PC-9 (cell line): ENCODE data around the gene UBAP1. TPM values are rescaled to one million over a fixed set of nuclear protein-coding genes. Genes with fewer than 3 reads are reported as not detected.

Experiments
- Bru-seq: library from RNA; stranded (reverse); fragments of 400-500 nt; gene quantifications from one replicate; lab custom pipeline; 2021; lab: Mats Ljungman, UMichigan
- BruChase-seq, 2 experiments: library from RNA; stranded (reverse); fragments of 400-500 nt; gene quantifications; one replicate each; lab custom pipeline; 2021; lab: Mats Ljungman, UMichigan
- BruUV-seq: library from RNA; stranded (reverse); fragments of 400-500 nt; replicated peaks from 2 replicates; lab custom pipeline; 2021; lab: Mats Ljungman, UMichigan
- CTCF ChIA-PET: fragments of 300-600 bp; sonication (Branson Sonifier 250); formaldehyde crosslinking; loops from one replicate; lab custom pipeline; 2022; ENCODE audit warnings: antibody characterized with exemption; lab: Charles Lee
- POLR2A ChIA-PET: fragments of 300-600 bp; sonication (Branson Sonifier 250); formaldehyde crosslinking; loops from one replicate; lab custom pipeline; 2022; ENCODE audit warnings: antibody characterized with exemption; ENCODE audit not compliant: unreplicated experiment; lab: Charles Lee
- DNase-seq, 2 experiments: peaks; one replicate each; pipeline versions ENCODE4 v3.0.0 to v3.0.0-alpha.2; 2015 to 2022; ENCODE audit warnings: mixed read lengths in 1 of 2
- H2AFZ ChIP-seq: fragments of 200-600 bp; sonication (generic); 2 replicates; pipeline ENCODE4 v1.8.1; 2017; ENCODE audit warnings: antibody characterized with exemption
- H3F3A ChIP-seq: fragments of 200-600 bp; sonication (generic); 2 replicates; pipeline ENCODE4 v1.8.1; 2017; ENCODE audit warnings: antibody characterized with exemption, mild to moderate bottlenecking, low read depth; ENCODE audit not compliant: insufficient read depth
- H3K27ac ChIP-seq: fragments of 200-600 bp; sonication (generic); 2 replicates; pipeline ENCODE4 v1.6.1; 2016; ENCODE audit warnings: mixed run types
- H3K27me3 ChIP-seq: fragments of 200-600 bp; sonication (generic); 2 replicates; pipeline ENCODE4 v1.6.1; 2016; ENCODE audit warnings: low read depth, mixed run types; ENCODE audit not compliant: insufficient read depth
- H3K36me3 ChIP-seq: fragments of 200-600 bp; sonication (generic); 2 replicates; pipeline ENCODE4 v1.6.1; 2016; ENCODE audit warnings: low read depth, mixed run types
- H3K4me1 ChIP-seq: fragments of 200-600 bp; sonication (generic); replicated peaks from 2 replicates; pipeline ENCODE4 v1.6.1; 2016; ENCODE audit warnings: mixed run types; ENCODE audit not compliant: insufficient read depth
- H3K4me2 ChIP-seq: fragments of 200-600 bp; sonication (generic); 2 replicates; pipeline ENCODE4 v1.6.1; 2017; ENCODE audit warnings: mixed run types
- H3K4me3 ChIP-seq: fragments of 200-600 bp; sonication (generic); 2 replicates; pipeline ENCODE4 v1.6.1; 2016; ENCODE audit warnings: mixed run types
- H3K79me2 ChIP-seq: fragments of 200-600 bp; sonication (generic); 2 replicates; pipeline ENCODE4 v1.6.1; 2017; ENCODE audit warnings: low read depth, mixed run types
- H3K9me2 ChIP-seq: fragments of 200-600 bp; sonication (generic); 2 replicates; pipeline ENCODE4 v1.8.1; 2017; ENCODE audit warnings: mild to moderate bottlenecking; ENCODE audit not compliant: insufficient read depth
- H3K9me3 ChIP-seq: fragments of 200-600 bp; sonication (generic); 2 replicates; pipeline ENCODE4 v1.8.1; 2016; ENCODE audit warnings: low read depth; ENCODE audit not compliant: insufficient read depth
- H4K20me1 ChIP-seq: fragments of 200-600 bp; sonication (generic); 2 replicates; pipeline ENCODE4 v1.8.1; 2017; ENCODE audit not compliant: insufficient read depth
- EZH2 ChIP-seq: fragments of 200-600 bp; sonication (generic); IDR thresholded peaks from 2 replicates; pipeline ENCODE4 v1.8.0; 2017; ENCODE audit warnings: antibody characterized with exemption, low read depth
- intact Hi-C: fragments of 100-400 bp; cut with micrococcal nuclease; formaldehyde crosslinking; loops from one replicate; pipeline ENCODE4 v1.10.0; 2022; ENCODE audit not compliant: unreplicated experiment
- long read RNA-seq: library from polyadenylated mRNA; stranded (forward); transcript quantifications from one replicate; pipeline ENCODE4 v2.0.0, GENCODE V29; 2022
- total RNA-seq: library from RNA; stranded (reverse); gene quantifications from 2 replicates; pipeline ENCODE4 v1.2.3, GENCODE V29; 2021
- TF ChIP-seq, protein P1 (sequence below): fragments of 200-600 bp; sonication (generic); conservative IDR thresholded peaks from 2 replicates; pipeline ENCODE4 v1.6.1; 2017; ENCODE audit warnings: mixed run types, antibody characterized with exemption, mild to moderate bottlenecking, moderate library complexity

UBAP1 gene
- total RNA-seq, result 23.7 and 33.8 TPM in 2 replicates
- Bru-seq, nascent RNA, result percentile 89 among the genes with signal in this experiment
- BruChase-seq, experiment 1, labeled RNA remaining after a 2-hour chase, result percentile 84 among the genes with signal in this experiment
- BruChase-seq, experiment 2, labeled RNA remaining after a 6-hour chase, result percentile 79 among the genes with signal in this experiment
- long read RNA-seq, transcript UBAP1-201 (7 exons, 2,735 nt), result major isoform, 23 of 31 reads
- long read RNA-seq, partial matches to known transcripts, result 2 of 31 reads
- long read RNA-seq, other reads (novel, unspliced or antisense), result 5 of 31 reads

DNA sequence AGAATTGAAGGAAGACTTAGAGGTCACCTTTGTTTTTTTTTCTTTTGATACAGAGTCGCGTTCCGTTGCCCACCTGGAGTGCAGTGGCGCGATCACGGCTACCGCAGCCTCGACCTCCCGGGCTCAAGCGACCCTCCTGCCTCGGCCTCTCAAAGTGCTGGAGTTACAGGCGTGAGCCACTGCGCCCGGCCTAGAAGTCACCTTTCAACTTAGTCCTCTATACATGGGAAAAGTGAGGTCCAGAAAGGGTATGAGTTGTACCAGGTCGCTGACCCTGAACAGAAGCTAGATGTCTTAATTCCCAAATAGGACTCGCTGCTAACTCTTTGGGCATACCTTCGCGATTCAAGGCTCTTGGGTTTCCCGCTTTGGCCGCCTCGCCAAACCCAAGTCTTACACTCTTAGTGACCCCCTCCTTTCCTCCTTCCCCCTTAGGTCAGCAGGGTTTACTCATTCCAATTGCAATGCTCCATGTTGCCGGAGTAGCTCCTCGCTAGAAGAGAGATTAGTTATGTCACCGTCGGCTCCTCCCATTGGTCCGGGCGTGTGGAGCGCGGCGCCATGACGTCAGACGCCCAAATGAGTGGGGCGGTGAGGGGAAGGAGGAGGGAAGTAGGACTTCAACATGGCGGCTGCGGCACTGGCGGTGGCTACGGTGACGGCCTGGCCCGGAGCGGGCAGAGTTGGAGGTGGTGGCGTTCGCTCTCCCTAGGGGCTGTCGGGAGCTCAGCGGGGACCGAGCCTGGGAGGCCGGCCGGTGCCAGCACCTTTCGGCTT, at the start of gene UBAP1:
Gene UBAP1 (plus strand): TSS at position 608 of the 777 bp plus-strand sequence. CDS start 41,872 bp downstream, outside the sequence.
- Histone ChIP-seq H3K27ac (peak within 1 kb of the TSS; percentile 91), H3K4me2 (peak within 1 kb of the TSS; percentile 83), H2AFZ (peak within 1 kb of the TSS; percentile 63), H3K9me3 (no peaks in the 10 kb centered on the region), H3K4me1 (peaks cover 20% of the 10 kb centered on the region), H3K36me3 (no peaks in the 10 kb centered on the region), H4K20me1 (no peaks in the 10 kb centered on the region), H3F3A (peaks cover 32% of the 10 kb centered on the region), H3K4me3 (peak within 1 kb of the TSS; percentile 76), H3K9me2 (no peaks in the 10 kb centered on the region), H3K27me3 (no peaks in the 10 kb centered on the region), H3K79me2 (peaks cover 51% of the 10 kb centered on the region)
- intact Hi-C loops, result no loop called here
- ChIA-PET POLR2A (interaction anchor here (0.6 to 0.9 kb wide), 7 partner anchors 8 to 53 kb away, joined by 3 to 5 read pairs (median 3); no protein-coding TSS in a partner anchor), CTCF (interaction anchor here (0.6 kb wide), 1 partner anchor 43 kb away, joined by 4 read pairs; no protein-coding TSS in a partner anchor)
- DNase-seq, result peak; percentile 90
- BruUV-seq, result TSS peak; percentile 84
- TF ChIP-seq, protein P1, sequence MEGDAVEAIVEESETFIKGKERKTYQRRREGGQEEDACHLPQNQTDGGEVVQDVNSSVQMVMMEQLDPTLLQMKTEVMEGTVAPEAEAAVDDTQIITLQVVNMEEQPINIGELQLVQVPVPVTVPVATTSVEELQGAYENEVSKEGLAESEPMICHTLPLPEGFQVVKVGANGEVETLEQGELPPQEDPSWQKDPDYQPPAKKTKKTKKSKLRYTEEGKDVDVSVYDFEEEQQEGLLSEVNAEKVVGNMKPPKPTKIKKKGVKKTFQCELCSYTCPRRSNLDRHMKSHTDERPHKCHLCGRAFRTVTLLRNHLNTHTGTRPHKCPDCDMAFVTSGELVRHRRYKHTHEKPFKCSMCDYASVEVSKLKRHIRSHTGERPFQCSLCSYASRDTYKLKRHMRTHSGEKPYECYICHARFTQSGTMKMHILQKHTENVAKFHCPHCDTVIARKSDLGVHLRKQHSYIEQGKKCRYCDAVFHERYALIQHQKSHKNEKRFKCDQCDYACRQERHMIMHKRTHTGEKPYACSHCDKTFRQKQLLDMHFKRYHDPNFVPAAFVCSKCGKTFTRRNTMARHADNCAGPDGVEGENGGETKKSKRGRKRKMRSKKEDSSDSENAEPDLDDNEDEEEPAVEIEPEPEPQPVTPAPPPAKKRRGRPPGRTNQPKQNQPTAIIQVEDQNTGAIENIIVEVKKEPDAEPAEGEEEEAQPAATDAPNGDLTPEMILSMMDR, result no peak
- no peak for TF ChIP-seq EZH2

DNA sequence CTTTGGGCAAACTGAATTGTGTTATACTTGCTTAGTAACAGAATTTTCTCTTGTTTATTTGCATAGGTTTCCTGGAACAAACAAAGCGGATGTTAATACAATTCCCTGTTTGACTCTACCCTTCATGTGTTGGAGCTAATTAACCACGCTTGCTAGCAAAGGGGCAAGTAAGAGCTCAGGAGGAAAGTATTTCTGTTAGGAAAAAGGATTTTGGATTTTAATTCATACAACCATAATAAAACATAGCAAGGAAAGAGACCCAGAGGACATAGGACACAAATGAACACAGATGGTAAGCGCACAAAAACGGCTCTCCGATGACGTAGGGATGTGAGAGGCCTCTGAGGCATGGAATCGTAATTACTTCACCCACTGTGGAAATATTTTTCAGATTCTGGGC, 47.3 kb upstream of the UBAP1 start:
- no TSS peak for BruUV-seq
- no peaks in the 10 kb centered on the region for H3K9me2 ChIP-seq
- no peak overlapping the region for H3K27ac ChIP-seq
- H2AFZ ChIP-seq, result no peak overlapping the region
- H3K79me2 ChIP-seq, result no peaks in the 10 kb centered on the region
- TF ChIP-seq EZH2, result no peak
- TF ChIP-seq, protein P1, result no peak
- ChIA-PET CTCF (no interaction called here), POLR2A (interaction anchor here (0.7 kb wide), 1 partner anchor 42 kb away, joined by 7 read pairs; no protein-coding TSS in a partner anchor)
- intact Hi-C loops, result no loop called here
- no peaks in the 10 kb centered on the region for H3K27me3 ChIP-seq
- H3K4me2 ChIP-seq, result no peak overlapping the region
- no peak overlapping the region for H3K4me3 ChIP-seq
- H3K9me3 ChIP-seq, result no peaks in the 10 kb centered on the region
- H4K20me1 ChIP-seq, result no peaks in the 10 kb centered on the region
- H3K36me3 ChIP-seq, result no peaks in the 10 kb centered on the region
- peaks cover 12% of the 10 kb centered on the region; the same call in 1 of the 2 replicates for H3K4me1 ChIP-seq
- no peak for DNase-seq
- no peaks in the 10 kb centered on the region for H3F3A ChIP-seq

DNA sequence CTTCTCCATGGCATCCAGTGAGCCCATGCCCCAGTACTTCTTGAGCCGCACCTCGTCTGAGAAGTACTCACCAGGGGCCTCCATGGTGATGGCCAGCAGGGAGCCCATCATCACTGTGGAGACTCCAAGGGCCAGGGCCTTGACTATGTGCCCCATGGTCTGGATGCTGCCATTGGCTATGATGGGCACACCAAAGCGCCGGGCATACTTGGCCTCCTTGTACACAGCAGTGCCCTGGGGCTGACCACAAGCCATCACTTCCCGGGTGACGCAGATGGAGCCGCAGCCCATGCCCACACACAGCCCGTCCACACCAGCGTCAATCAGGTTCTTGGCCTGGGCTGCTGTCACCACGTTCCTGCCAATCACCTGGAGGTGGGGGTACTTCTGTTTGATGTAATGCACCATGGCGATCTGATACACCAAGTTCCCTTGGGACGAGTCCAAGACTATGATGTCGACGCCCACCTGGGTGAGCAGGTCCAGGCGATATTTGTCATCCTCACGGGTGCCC, 45.4 kb upstream of the UBAP1 start:
- Histone ChIP-seq H2AFZ (no peak overlapping the region), H3K4me1 (peaks cover 12% of the 10 kb centered on the region; the same call in 1 of the 2 replicates), H4K20me1 (no peaks in the 10 kb centered on the region), H3K4me2 (no peak overlapping the region), H3K27ac (no peak overlapping the region), H3K9me2 (no peaks in the 10 kb centered on the region), H3K4me3 (no peak overlapping the region), H3K27me3 (no peaks in the 10 kb centered on the region), H3K79me2 (no peaks in the 10 kb centered on the region), H3K9me3 (no peaks in the 10 kb centered on the region), H3F3A (no peaks in the 10 kb centered on the region), H3K36me3 (no peaks in the 10 kb centered on the region)
- POLR2A ChIA-PET, result no interaction called here
- DNase-seq, result no peak
- no TSS peak for BruUV-seq
- CTCF ChIA-PET, result no interaction called here
- TF ChIP-seq EZH2, result no peak
- TF ChIP-seq, protein P1, result no peak
- intact Hi-C loops, result no loop called here
